OCI-M2 (cell line): ENCODE measurements around the gene PYROXD2.

ENCODE experiments used
- DNase-seq: peaks from one replicate; lab custom pipeline; 2025; ENCODE audit not compliant: unreplicated experiment; lab: John Stamatoyannopoulos, UW

The PYROXD2 gene

GRCh38 chr10:98338318-98338717 lies 76.7 kb downstream of the PYROXD2 start:
- no peak for DNase-seq

GRCh38 chr10:98337484-98337883 lies 77.5 kb downstream of the PYROXD2 start:
- DNase-seq: no peak
